LNCaP clone FGC (cell line): Measurements from ENCODE around the gene MTREX.
A peak's percentile ranks its signal among the peaks of the same experiment; 100 is the strongest.

Source experiments
- DNase-seq: peaks from one replicate; pipeline ENCODE4 v3.0.0-alpha.2; 2011; ENCODE audit warnings: low read depth
- H3K4me3 ChIP-seq: 2 replicates; pipeline ENCODE4 v1.5.1; 2011; ENCODE audit warnings: mild to moderate bottlenecking, low read depth, low read length, control low read depth
- TF ChIP-seq, protein P1 (sequence below): IDR thresholded peaks from 2 replicates; pipeline ENCODE4 v1.5.1; 2012; ENCODE audit warnings: mild to moderate bottlenecking; ENCODE audit not compliant: control insufficient read depth, insufficient read depth; ENCODE audit errors: extremely low read depth

MTREX gene

DNA sequence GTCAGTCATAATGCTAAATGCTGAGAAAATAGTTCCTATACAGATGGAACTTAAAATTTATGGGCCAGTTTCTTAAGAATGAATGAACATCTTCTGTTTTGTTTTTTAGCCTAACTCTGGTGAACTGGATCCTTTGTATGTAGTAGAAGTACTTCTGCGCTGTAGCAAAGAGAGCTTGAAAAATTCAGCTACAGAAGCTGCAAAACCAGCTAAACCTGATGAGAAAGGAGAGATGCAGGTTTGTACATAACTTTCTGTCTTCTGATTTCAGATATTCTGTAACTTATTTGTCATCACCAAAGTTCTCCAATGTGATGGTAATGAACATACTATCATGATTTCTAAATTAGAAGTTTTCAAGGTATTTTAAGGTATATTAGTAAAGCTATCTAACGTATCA lies 80.1 kb downstream of the MTREX start:
- peak; percentile 76 for DNase-seq
- H3K4me3 ChIP-seq: no peak overlapping the region
- TF ChIP-seq, protein P1, sequence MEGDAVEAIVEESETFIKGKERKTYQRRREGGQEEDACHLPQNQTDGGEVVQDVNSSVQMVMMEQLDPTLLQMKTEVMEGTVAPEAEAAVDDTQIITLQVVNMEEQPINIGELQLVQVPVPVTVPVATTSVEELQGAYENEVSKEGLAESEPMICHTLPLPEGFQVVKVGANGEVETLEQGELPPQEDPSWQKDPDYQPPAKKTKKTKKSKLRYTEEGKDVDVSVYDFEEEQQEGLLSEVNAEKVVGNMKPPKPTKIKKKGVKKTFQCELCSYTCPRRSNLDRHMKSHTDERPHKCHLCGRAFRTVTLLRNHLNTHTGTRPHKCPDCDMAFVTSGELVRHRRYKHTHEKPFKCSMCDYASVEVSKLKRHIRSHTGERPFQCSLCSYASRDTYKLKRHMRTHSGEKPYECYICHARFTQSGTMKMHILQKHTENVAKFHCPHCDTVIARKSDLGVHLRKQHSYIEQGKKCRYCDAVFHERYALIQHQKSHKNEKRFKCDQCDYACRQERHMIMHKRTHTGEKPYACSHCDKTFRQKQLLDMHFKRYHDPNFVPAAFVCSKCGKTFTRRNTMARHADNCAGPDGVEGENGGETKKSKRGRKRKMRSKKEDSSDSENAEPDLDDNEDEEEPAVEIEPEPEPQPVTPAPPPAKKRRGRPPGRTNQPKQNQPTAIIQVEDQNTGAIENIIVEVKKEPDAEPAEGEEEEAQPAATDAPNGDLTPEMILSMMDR: no peak

DNA sequence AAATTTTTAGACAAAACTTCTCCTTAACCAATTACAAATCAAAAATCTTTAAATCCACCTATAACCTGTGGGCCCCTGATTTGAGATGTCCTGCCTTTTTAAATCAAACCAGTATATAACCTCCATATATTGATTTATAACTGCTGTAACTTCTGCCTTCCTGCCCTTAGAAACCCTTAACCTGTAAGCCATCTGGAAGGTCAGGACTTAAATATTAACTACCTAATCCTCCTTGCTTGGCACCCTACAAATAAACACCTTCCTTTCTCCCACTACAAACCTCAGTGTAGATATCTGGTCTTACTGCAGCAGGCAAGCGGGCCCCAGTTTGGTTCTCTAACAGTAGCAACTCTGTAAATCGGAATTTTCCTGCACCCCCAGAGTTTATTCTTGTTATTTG lies 83.9 kb downstream of the MTREX start:
- TF ChIP-seq, protein P1: no peak
- H3K4me3 ChIP-seq: no peak overlapping the region
- DNase-seq: no peak

DNA sequence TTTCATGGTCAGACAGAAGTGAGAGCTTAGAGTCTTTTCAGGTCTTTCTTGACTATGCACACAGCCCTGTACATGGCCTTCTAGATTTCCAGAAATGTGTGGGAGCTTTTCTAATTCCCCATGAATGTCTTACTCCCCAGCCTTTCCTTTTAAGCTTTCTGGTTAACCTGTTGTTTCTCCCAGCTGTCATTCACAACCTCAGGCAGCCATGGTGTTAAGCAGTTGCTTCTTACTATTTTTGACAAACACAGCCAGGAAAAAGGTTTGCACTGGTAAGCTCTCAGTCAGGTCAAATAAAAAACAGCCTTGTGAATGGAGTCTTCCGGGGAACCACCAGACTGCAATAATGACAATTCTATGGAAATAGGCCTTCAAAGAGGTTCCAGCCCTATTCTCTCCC lies 84.9 kb downstream of the MTREX start:
- TF ChIP-seq, protein P1: no peak
- DNase-seq: no peak
- no peak overlapping the region for H3K4me3 ChIP-seq

DNA sequence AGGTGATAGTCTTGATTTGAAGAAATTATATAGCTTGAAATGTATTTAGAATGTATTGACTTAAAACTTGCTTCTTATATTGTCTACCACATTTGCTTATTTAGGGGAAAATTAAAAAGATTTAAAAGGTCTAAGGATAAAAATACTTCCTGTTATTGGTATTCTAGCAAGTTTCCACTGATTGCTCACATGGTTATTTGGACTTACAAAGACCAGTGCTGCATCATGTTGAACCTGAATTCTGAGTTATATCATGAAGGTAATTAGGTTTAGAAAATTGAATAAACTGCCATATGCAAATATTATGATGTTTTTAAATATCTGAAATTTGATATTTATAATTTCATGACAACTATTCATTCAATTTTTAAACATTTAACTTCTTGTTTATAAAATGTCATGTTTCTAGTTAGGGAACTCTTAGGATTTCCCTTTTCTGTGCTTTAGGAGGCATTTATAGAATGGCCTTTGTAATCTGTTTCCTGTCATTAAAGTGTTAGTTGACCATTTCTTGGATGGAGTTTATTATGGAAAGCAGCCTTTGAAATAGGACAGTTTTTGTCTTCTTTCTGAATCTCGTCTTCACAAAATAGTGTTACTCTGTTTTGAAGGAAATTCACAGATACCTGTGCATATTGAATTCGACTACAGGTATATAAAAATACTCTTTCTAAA lies 85.8 kb downstream of the MTREX start:
- no peak for DNase-seq
- TF ChIP-seq, protein P1: no peak
- H3K4me3 ChIP-seq: no peak overlapping the region

DNA sequence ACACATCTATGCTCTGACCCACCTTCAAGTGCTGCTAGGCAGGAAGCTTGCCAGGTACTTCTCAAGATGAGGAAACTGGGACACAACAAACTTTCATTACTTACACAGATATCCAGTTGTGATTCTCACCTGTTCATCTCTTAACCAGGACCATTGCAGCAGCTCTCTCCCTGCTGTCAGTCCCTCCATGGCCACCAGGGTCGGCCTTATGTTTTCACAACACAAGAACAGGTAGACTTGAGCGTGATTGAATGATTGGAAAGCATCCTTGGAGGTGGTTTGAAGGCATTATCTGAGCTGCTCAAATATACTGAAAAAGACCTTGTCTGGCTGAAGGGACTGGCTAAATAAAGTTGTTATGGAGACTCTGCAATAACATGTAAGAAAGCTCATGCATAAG lies 94.4 kb downstream of the MTREX start:
- no peak for DNase-seq
- TF ChIP-seq, protein P1: no peak

DNA sequence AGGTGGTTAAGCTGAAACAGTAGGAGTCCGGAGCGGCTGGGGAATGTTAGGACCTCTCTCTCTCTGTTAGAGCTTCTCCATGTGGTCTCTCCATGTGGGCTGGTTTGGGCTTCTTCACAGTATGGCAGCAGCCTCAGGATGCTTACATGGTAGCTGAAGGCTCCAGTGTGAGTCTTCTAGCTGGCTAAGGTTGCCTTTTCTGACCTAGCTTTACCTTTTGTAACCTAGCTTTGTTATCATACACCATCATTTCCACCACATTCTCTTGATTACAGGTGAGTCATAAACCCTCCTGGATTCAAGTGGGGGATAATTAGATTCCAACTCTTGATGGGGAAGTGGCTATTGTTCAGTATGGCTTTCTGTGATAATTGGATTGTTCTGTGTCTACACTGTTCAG lies 98.5 kb downstream of the MTREX start:
- TF ChIP-seq, protein P1: no peak
- no peak for DNase-seq
- no peak overlapping the region for H3K4me3 ChIP-seq

More for the DNA sequence above, 94.4 kb downstream of the MTREX start:
- no peak overlapping the region for H3K4me3 ChIP-seq
